HepG2 (cell line): Measurements from ENCODE around the gene PRRT1B. TPM values are rescaled to one million over a fixed set of nuclear protein-coding genes. Genes with fewer than 3 reads are reported as not detected.

Source experiments
- FOSL2 ChIP-seq: sonication (generic); formaldehyde crosslinking; IDR thresholded peaks from 2 replicates; pipeline ENCODE4 v1.4.0; 2020; ENCODE audit warnings: missing genetic modification reagents
- FOXO4 ChIP-seq: sonication (generic); formaldehyde crosslinking; conservative IDR thresholded peaks from 2 replicates; pipeline ENCODE4 v1.8.1; 2023; ENCODE audit warnings: missing genetic modification reagents
- IKZF1 ChIP-seq: fragments of 450-650 bp; IDR thresholded peaks from 2 replicates; pipeline ENCODE4 v1.7.1; 2016
- JDP2 ChIP-seq: sonication (generic); formaldehyde crosslinking; IDR thresholded peaks from 2 replicates; pipeline ENCODE4 v1.8.1; 2022; ENCODE audit warnings: missing genetic modification reagents, borderline replicate concordance
- KLF15 ChIP-seq: sonication (generic); formaldehyde crosslinking; IDR thresholded peaks from 2 replicates; pipeline ENCODE4 v1.8.1; 2023; ENCODE audit warnings: borderline replicate concordance, mild to moderate bottlenecking, inconsistent platforms, missing genetic modification reagents, mixed read lengths
- MZF1 ChIP-seq: sonication (generic); formaldehyde crosslinking; IDR thresholded peaks from 2 replicates; pipeline ENCODE4 v1.8.1; 2023; ENCODE audit warnings: mild to moderate bottlenecking, missing genetic modification reagents, borderline replicate concordance
- SCMH1 ChIP-seq: sonication (generic); formaldehyde crosslinking; IDR thresholded peaks from 2 replicates; pipeline ENCODE4 v1.9.0; 2021; ENCODE audit warnings: missing genetic modification reagents, mild to moderate bottlenecking, borderline replicate concordance
- STAG1 ChIP-seq: sonication (generic); formaldehyde crosslinking; IDR thresholded peaks from 2 replicates; pipeline ENCODE4 v1.4.0; 2020; ENCODE audit warnings: missing genetic modification reagents
- TFDP1 ChIP-seq: IDR thresholded peaks from 2 replicates; pipeline ENCODE4 v1.6.1; 2016; ENCODE audit warnings: missing compliant biosample characterization, missing genetic modification reagents, borderline replicate concordance
- TGIF2 ChIP-seq: IDR thresholded peaks from 2 replicates; pipeline ENCODE4 v1.6.1; 2016; ENCODE audit warnings: control low read depth, missing compliant biosample characterization
- THAP8 ChIP-seq: sonication (generic); formaldehyde crosslinking; IDR thresholded peaks from 2 replicates; pipeline ENCODE4 v1.5.1; 2020; ENCODE audit warnings: missing genetic modification reagents, mild to moderate bottlenecking, borderline replicate concordance
- ZMYM2 ChIP-seq: sonication (generic); formaldehyde crosslinking; IDR thresholded peaks from 2 replicates; pipeline ENCODE4 v1.8.0; 2022; ENCODE audit warnings: mild to moderate bottlenecking, missing genetic modification reagents
- ZNF275 ChIP-seq: sonication (generic); formaldehyde crosslinking; IDR thresholded peaks from 2 replicates; pipeline ENCODE4 v1.8.0; 2022; ENCODE audit warnings: missing genetic modification reagents, mild to moderate bottlenecking, inconsistent platforms, borderline replicate concordance
- ZNF331 ChIP-seq: sonication (generic); formaldehyde crosslinking; IDR thresholded peaks from 2 replicates; pipeline ENCODE4 v1.4.0; 2020; ENCODE audit warnings: missing genetic modification reagents
- ZNF616 ChIP-seq: sonication (generic); formaldehyde crosslinking; IDR thresholded peaks from 2 replicates; pipeline ENCODE4 v1.5.0; 2020; ENCODE audit warnings: low read depth, mild to moderate bottlenecking, missing genetic modification reagents
- ZNF652 ChIP-seq: IDR thresholded peaks from 2 replicates; pipeline ENCODE4 v1.6.1; 2016; ENCODE audit warnings: low read depth, borderline replicate concordance
- ZNF710 ChIP-seq: sonication (generic); formaldehyde crosslinking; IDR thresholded peaks from 2 replicates; pipeline ENCODE4 v1.5.0; 2020; ENCODE audit warnings: mild to moderate bottlenecking, missing genetic modification reagents, borderline replicate concordance
- ZNF772 ChIP-seq: sonication (generic); formaldehyde crosslinking; IDR thresholded peaks from 2 replicates; pipeline ENCODE4 v1.5.0; 2020; ENCODE audit warnings: mild to moderate bottlenecking, missing genetic modification reagents
- ZNF83 ChIP-seq: sonication (generic); formaldehyde crosslinking; IDR thresholded peaks from 2 replicates; pipeline ENCODE4 v1.4.0; 2020; ENCODE audit warnings: missing genetic modification reagents, mild to moderate bottlenecking, borderline replicate concordance
- ZNF839 ChIP-seq: sonication (generic); formaldehyde crosslinking; IDR thresholded peaks from 2 replicates; pipeline ENCODE4 v1.4.0; 2020; ENCODE audit warnings: missing genetic modification reagents, mild to moderate bottlenecking, borderline replicate concordance
- polyA plus RNA-seq, 8 experiments: library from polyadenylated mRNA; depleted of rRNA in 3 of 8; stranded (reverse) in 7 of 8; unstranded in 1 of 8; fragments of >200 nt; fragmentation: Illumina TruSeq in 4 of 8; extraction: Trizol in 4 of 8; gene quantifications; 2 replicates each; pipeline versions ENCODE4 v1.2.1 to v1.2.3, GENCODE V29; 2011 to 2016; ENCODE audit warnings: low read depth in 4 of 8, missing spikeins in 1 of 8, mixed read lengths in 1 of 8; ENCODE audit not compliant: insufficient read depth in 1 of 8
- total RNA-seq, 5 experiments: library from RNA; depleted of rRNA; stranded (reverse); fragments of >200 nt; fragmentation: Illumina TruSeq; extraction: Trizol; gene quantifications; 2 replicates each; pipeline ENCODE4 v1.2.3, GENCODE V29; 2016; ENCODE audit warnings: low read depth in 1 of 5
- TF ChIP-seq, protein P1 (sequence below): sonication (generic); formaldehyde crosslinking; IDR thresholded peaks from 2 replicates; pipeline ENCODE4 v1.4.0; 2020; ENCODE audit warnings: missing genetic modification reagents
- TF ChIP-seq, protein P2 (sequence below): sonication (generic); formaldehyde crosslinking; IDR thresholded peaks from 2 replicates; pipeline ENCODE4 v1.4.0; 2020; ENCODE audit warnings: mild to moderate bottlenecking, missing genetic modification reagents

Gene PRRT1B
- total and polyA plus RNA-seq, 2 of the 13 experiments (the other 11 are each of a cell fraction or from before 2014, with no cell fraction given), result not detected

- TF ChIP-seq ZNF710 (0 out of 2 replicates have a peak, but pooled peaks have one; percentile 32), TFDP1 (CRISPR knock-in tag) (peak; percentile 31; the same call in 1 of the 2 replicates), KLF15 (CRISPR knock-in tag) (0 out of 2 replicates have a peak, but pooled peaks have one; percentile 55), ZNF275 (CRISPR knock-in tag) (0 out of 2 replicates have a peak, but pooled peaks have one; percentile 16), IKZF1 (no peak), ZNF839 (CRISPR knock-in tag) (no peak), ZNF652 (no peak), THAP8 (CRISPR knock-in tag) (0 out of 2 replicates have a peak, but pooled peaks have one; percentile 53), FOSL2 (no peak), ZNF772 (CRISPR knock-in tag) (no peak), ZNF331 (CRISPR knock-in tag) (no peak), MZF1 (CRISPR knock-in tag) (0 out of 2 replicates have a peak, but pooled peaks have one; percentile 1), TGIF2 (CRISPR knock-in tag) (no peak), JDP2 (CRISPR knock-in tag) (no peak), ZNF83 (no peak), ZNF616 (CRISPR knock-in tag) (no peak), SCMH1 (CRISPR knock-in tag) (no peak), ZMYM2 (CRISPR knock-in tag) (no peak), FOXO4 (CRISPR knock-in tag) (no peak), STAG1 (CRISPR knock-in tag) (0 out of 2 replicates have a peak, but pooled peaks have one; percentile 3)
- TF ChIP-seq, protein P1, sequence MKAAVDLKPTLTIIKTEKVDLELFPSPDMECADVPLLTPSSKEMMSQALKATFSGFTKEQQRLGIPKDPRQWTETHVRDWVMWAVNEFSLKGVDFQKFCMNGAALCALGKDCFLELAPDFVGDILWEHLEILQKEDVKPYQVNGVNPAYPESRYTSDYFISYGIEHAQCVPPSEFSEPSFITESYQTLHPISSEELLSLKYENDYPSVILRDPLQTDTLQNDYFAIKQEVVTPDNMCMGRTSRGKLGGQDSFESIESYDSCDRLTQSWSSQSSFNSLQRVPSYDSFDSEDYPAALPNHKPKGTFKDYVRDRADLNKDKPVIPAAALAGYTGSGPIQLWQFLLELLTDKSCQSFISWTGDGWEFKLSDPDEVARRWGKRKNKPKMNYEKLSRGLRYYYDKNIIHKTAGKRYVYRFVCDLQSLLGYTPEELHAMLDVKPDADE (CRISPR knock-in tag), result 0 out of 2 replicates have a peak, but pooled peaks have one; percentile 26
- TF ChIP-seq, protein P2, sequence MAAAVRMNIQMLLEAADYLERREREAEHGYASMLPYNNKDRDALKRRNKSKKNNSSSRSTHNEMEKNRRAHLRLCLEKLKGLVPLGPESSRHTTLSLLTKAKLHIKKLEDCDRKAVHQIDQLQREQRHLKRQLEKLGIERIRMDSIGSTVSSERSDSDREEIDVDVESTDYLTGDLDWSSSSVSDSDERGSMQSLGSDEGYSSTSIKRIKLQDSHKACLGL (CRISPR knock-in tag), result 0 out of 2 replicates have a peak, but pooled peaks have one; percentile 59
Observed at GRCh38 chr9:131530546-131530919, 14.8 kb upstream of the PRRT1B start (continued).
